Measurements from ENCODE around the gene ATP6V1B1.

ATP6V1B1 gene

GRCh38 chr2:70937866-70938585 lies 2.3 kb downstream of the ATP6V1B1 start:
- no peak for TF ChIP-seq CTCF (IDR thresholded peaks at IDR 0.05; ENCODE audit: low read depth, low read length, missing control alignments)
- DNase-seq: no peak
- Histone ChIP-seq H3K27ac (no peak overlapping the region), H3K27me3 (replicated peaks) (no peaks in the 10 kb centered on the region), H3K4me3 (ENCODE audit: low read depth, low read length) (no peak overlapping the region), H3K36me3 (replicated peaks) (no peaks in the 10 kb centered on the region)
- in situ Hi-C loops (cut with HindIII; ENCODE audit: low pct_ligation_motif_present, low sequenced_read_pairs): no loop called here

- Histone ChIP-seq H3K27me3 (replicated peaks) (no peaks in the 10 kb centered on the region), H3K36me3 (replicated peaks) (no peaks in the 10 kb centered on the region), H3K4me3 (ENCODE audit: low read depth, low read length) (no peak overlapping the region), H3K27ac (no peak overlapping the region)
- no peak for DNase-seq
- in situ Hi-C loops (cut with HindIII; ENCODE audit: low pct_ligation_motif_present, low sequenced_read_pairs): no loop called here
- no peak for TF ChIP-seq CTCF (IDR thresholded peaks at IDR 0.05; ENCODE audit: low read depth, low read length, missing control alignments)
Measured at GRCh38 chr2:70938586-70938950, 2.9 kb downstream of the ATP6V1B1 start.

- no peaks in the 10 kb centered on the region for H3K36me3 ChIP-seq (replicated peaks)
- H3K27me3 ChIP-seq (replicated peaks): no peaks in the 10 kb centered on the region
- TF ChIP-seq CTCF (IDR thresholded peaks at IDR 0.05; ENCODE audit: low read depth, low read length, missing control alignments): no peak
- no peak for DNase-seq
- no peak overlapping the region for H3K27ac ChIP-seq
- no peak overlapping the region for H3K4me3 ChIP-seq (ENCODE audit: low read depth, low read length)
- in situ Hi-C loops (cut with HindIII; ENCODE audit: low pct_ligation_motif_present, low sequenced_read_pairs): no loop called here
Measured at GRCh38 chr2:70939001-70939838, 3.5 kb downstream of the ATP6V1B1 start.

- in situ Hi-C loops (cut with HindIII; ENCODE audit: low pct_ligation_motif_present, low sequenced_read_pairs): no loop called here
- TF ChIP-seq CTCF (IDR thresholded peaks at IDR 0.05; ENCODE audit: low read depth, low read length, missing control alignments): no peak
- Histone ChIP-seq H3K36me3 (replicated peaks) (no peaks in the 10 kb centered on the region), H3K4me3 (ENCODE audit: low read depth, low read length) (no peak overlapping the region), H3K27ac (no peak overlapping the region), H3K27me3 (replicated peaks) (no peaks in the 10 kb centered on the region)
- no peak for DNase-seq
Measured at GRCh38 chr2:70939839-70940580, 4.3 kb downstream of the ATP6V1B1 start.

GRCh38 chr2:70941186-70941585 lies 5.5 kb downstream of the ATP6V1B1 start:
- Histone ChIP-seq H3K36me3 (replicated peaks) (no peaks in the 10 kb centered on the region), H3K27me3 (replicated peaks) (no peaks in the 10 kb centered on the region), H3K4me3 (ENCODE audit: low read depth, low read length) (no peak overlapping the region), H3K27ac (no peak overlapping the region)
- TF ChIP-seq CTCF (IDR thresholded peaks at IDR 0.05; ENCODE audit: low read depth, low read length, missing control alignments): peak; percentile 2
- in situ Hi-C loops (cut with HindIII; ENCODE audit: low pct_ligation_motif_present, low sequenced_read_pairs): no loop called here
- no peak for DNase-seq
